Lower leg skin (tissue), 3 donors: ENCODE results near the gene NEGR1.

Experiments
- POLR2A ChIP-seq, 2 donors: fragments of 450-650 bp; IDR thresholded peaks; one replicate each; pipeline ENCODE4 v1.6.1; 2016 to 2017; ENCODE audit warnings: antibody characterized with exemption in 2 of 2, mild to moderate bottlenecking in 1 of 2, moderate library complexity in 1 of 2
- TF ChIP-seq, protein P1 (sequence below), 3 donors: fragments of 450-650 bp; IDR thresholded peaks; one replicate each; pipeline ENCODE4 v1.5.1; 2016; ENCODE audit warnings: antibody characterized with exemption in 3 of 3, mild to moderate bottlenecking in 3 of 3, moderate library complexity in 2 of 3

DNA sequence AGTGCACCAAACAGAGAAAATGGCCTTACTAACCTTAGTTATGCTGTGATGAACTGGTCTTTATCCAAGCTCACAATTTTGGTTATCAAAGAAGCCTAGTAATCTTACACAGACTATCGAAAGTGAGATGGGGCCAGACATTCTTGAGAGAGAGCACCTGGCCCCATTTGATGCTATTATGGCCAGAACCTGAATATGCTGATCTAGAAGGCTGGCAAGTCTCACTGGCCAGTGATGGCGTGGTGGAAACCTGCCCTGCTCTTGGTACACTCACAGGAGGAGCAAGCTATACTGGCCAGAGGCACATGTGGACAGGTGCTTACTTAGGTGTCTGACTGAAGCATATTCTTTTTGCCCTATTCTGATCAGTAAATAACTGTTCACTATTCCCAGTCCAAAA is 843.7 kb downstream of the NEGR1 start:
- TF ChIP-seq, protein P1, sequence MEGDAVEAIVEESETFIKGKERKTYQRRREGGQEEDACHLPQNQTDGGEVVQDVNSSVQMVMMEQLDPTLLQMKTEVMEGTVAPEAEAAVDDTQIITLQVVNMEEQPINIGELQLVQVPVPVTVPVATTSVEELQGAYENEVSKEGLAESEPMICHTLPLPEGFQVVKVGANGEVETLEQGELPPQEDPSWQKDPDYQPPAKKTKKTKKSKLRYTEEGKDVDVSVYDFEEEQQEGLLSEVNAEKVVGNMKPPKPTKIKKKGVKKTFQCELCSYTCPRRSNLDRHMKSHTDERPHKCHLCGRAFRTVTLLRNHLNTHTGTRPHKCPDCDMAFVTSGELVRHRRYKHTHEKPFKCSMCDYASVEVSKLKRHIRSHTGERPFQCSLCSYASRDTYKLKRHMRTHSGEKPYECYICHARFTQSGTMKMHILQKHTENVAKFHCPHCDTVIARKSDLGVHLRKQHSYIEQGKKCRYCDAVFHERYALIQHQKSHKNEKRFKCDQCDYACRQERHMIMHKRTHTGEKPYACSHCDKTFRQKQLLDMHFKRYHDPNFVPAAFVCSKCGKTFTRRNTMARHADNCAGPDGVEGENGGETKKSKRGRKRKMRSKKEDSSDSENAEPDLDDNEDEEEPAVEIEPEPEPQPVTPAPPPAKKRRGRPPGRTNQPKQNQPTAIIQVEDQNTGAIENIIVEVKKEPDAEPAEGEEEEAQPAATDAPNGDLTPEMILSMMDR (IDR thresholded peaks at IDR 0.05), result no peak
- TF ChIP-seq POLR2A (IDR thresholded peaks at IDR 0.05), result no peak
